Measurements from ENCODE around the gene CCDC187.

GRCh38 chr9:136292591-136293448, 11.1 kb downstream of the CCDC187 start:
- no peak for TF ChIP-seq CTCF (IDR thresholded peaks at IDR 0.05)
- TF ChIP-seq POLR2A (IDR thresholded peaks at IDR 0.05), result no peak

Measured in uterus (tissue), 2 donors.